ENCODE results near the gene ARSD.
"Not testable (repeated sequence)": the region's sequence is repeated elsewhere in the genome, so short reads cannot be mapped to it uniquely, and the experiment has no call there.

GRCh38 chrX:2890536-2891460 is 38.3 kb downstream of the ARSD start:
- not testable (repeated sequence) for TF ChIP-seq CTCF, POLR2A (IDR thresholded peaks at IDR 0.05)
